Measurements from ENCODE around the gene ABHD16B. TPM values are rescaled to one million over a fixed set of nuclear protein-coding genes. Genes with fewer than 3 reads are reported as not detected.

The ABHD16B gene
- total RNA-seq (not detected), polyA plus RNA-seq (not detected)

DNA sequence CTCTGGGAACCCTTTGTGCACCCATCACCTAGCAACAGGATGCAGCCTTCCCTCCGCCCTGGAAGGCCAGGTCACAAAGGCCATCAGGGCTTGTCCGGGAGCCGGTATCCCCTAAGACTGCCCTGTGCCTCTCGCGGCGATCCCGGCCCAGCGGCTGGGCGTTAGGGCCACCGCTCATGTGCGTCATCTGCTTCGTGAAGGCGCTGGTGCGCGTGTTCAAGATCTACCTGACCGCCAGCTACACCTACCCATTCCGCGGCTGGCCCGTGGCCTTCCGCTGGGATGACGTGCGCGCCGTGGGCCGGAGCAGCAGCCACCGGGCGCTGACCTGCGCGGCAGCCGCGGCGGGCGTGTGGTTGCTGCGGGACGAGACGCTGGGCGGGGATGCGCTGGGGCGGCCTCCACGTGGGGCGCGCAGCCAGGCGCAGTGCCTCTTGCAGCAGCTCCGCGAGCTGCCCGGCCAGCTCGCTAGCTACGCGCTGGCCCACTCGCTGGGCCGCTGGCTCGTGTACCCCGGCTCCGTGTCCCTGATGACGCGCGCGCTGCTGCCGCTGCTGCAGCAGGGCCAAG lies at the start of gene ABHD16B:
TSS of gene ABHD16B (plus strand) at position 134 of the 570 bp plus-strand sequence. CDS start at position 177, 43 bp downstream.
- no peak for DNase-seq
- Mint-ChIP-seq H3K4me3 (no peak within 1 kb of the TSS), H3K36me3 (peaks cover 6 to 19% of the 10 kb centered on the region in 2 donors), H3K4me1 (peaks cover 19 to 60% (median 40%) of the 10 kb centered on the region in 4 donors), H3K9me3 (no peaks in the 10 kb centered on the region), H3K27ac (no peak within 1 kb of the TSS), H3K27me3 (no peaks in the 10 kb centered on the region)
- Histone ChIP-seq H3K36me3 (ENCODE audit: insufficient read depth, low read length) (no peaks in the 10 kb centered on the region), H3K9me3 (ENCODE audit: control insufficient read depth in 1 of 2, low read length in 2 of 2) (no peaks in the 10 kb centered on the region), H3K27ac (ENCODE audit: low read depth, low read length) (no peak within 1 kb of the TSS), H3K27me3 (ENCODE audit: insufficient read depth, low read length) (no peaks in the 10 kb centered on the region), H3K4me1 (ENCODE audit: insufficient read depth, low read length) (peaks cover 42% of the 10 kb centered on the region), H3K4me3 (ENCODE audit: low read length in 2 of 2) (no peak within 1 kb of the TSS)
- POLR2A ChIA-PET (ENCODE audit: partially characterized antibody) = no interaction called here
- CTCF ChIA-PET (ENCODE audit: partially characterized antibody) = no interaction called here
- intact Hi-C loops (cut with micrococcal nuclease) = loop anchor here (5.0 kb wide), 1 partner anchor 279 kb away; no protein-coding TSS in a partner anchor

DNA sequence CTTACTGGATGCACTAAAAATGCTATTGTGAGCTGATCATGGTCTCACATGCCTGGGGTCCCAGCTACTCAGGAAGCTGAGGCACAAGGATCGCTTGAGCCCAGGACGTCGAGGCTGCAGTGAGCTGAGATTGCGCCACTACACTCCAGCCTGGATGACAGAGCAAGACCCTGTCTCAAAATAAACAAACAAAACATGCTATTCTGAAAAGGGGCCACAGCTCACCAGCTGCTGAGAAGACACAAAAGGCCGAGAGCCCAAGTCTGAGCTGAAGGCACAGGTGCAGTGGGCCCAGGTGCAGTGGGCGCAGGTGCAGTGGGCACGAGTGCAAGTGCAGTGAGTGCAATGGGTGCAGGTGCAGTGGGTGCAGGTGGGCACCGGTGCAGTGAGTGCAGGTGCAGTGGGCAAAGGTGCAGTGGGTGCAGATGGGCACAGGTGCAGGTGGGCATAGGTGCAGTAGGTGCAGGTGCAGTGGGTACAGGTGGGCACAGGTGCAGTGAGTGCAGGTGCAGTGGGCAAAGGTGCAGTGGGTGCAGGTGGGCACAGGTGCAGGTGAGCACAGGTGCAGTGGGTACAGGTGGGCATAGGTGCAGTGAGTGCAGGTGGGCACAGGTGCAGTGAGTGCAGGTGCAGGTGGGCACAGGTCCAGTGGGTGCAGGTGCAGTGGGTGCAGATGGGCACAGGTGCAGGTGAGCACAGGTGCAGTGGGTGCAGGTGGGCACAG lies 46.2 kb upstream of the ABHD16B start:
- Mint-ChIP-seq H3K27me3 (peaks cover 0 to 2% of the 10 kb centered on the region in 2 donors), H3K9me3 (no peaks in the 10 kb centered on the region), H3K27ac (no peak overlapping the region), H3K36me3 (no peaks in the 10 kb centered on the region), H3K4me1 (peaks cover 0 to 7% (median 4%) of the 10 kb centered on the region in 4 donors), H3K4me3 (no peak overlapping the region)
- ChIA-PET POLR2A (ENCODE audit: partially characterized antibody) (no interaction called here), CTCF (ENCODE audit: partially characterized antibody) (no interaction called here)
- H3K4me3 ChIP-seq (ENCODE audit: low read length in 2 of 2) = no peak overlapping the region
- no peak for DNase-seq
- intact Hi-C loops (cut with micrococcal nuclease) = no loop called here
- no peaks in the 10 kb centered on the region for H3K4me1 ChIP-seq (ENCODE audit: insufficient read depth, low read length)
- H3K27ac ChIP-seq (ENCODE audit: low read depth, low read length) = no peak overlapping the region
- no peaks in the 10 kb centered on the region for H3K27me3 ChIP-seq (ENCODE audit: insufficient read depth, low read length)
- no peaks in the 10 kb centered on the region for H3K9me3 ChIP-seq (ENCODE audit: control insufficient read depth in 1 of 2, low read length in 2 of 2)
- no peaks in the 10 kb centered on the region for H3K36me3 ChIP-seq (ENCODE audit: insufficient read depth, low read length)

DNA sequence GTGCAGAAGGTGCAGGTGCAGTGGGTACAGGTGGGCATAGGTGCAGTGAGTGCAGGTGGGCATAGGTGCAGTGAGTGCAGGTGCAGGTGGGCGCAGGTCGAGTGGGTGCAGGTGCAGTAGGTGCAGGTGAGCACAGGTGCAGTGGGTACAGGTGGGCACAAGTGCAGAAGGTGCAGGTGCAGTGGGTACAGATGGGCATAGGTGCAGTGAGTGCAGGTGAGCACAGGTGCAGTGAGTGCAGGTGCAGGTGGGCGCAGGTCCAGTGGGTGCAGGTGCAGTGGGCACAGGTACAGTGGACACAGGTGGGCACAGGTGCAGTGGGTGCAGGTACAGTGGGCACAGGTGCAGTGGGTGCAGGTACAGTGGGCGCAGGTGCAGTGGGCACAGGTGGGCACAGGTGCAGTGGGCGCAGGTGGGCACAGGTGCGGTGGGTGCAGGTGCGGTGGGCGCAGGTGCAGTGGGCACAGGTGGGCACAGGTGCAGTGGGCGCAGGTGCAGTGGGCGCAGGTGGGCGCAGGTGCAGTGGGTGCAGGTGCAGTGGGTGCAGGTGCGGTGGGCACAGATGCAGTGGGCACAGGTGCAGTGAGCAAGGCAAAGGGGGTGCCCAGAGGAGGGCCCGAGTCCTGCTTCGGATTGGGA lies 45.6 kb upstream of the ABHD16B start:
- ChIA-PET POLR2A (ENCODE audit: partially characterized antibody) (no interaction called here), CTCF (ENCODE audit: partially characterized antibody) (no interaction called here)
- H3K4me3 ChIP-seq (ENCODE audit: low read length in 2 of 2) = no peak overlapping the region
- Mint-ChIP-seq H3K27ac (no peak overlapping the region), H3K9me3 (no peaks in the 10 kb centered on the region), H3K27me3 (peaks cover 0 to 2% of the 10 kb centered on the region in 2 donors), H3K4me3 (no peak overlapping the region), H3K4me1 (peaks cover 0 to 7% (median 4%) of the 10 kb centered on the region in 4 donors), H3K36me3 (no peaks in the 10 kb centered on the region)
- H3K36me3 ChIP-seq (ENCODE audit: insufficient read depth, low read length) = no peaks in the 10 kb centered on the region
- no peak for DNase-seq
- H3K4me1 ChIP-seq (ENCODE audit: insufficient read depth, low read length) = no peaks in the 10 kb centered on the region
- intact Hi-C loops (cut with micrococcal nuclease) = no loop called here
- no peaks in the 10 kb centered on the region for H3K27me3 ChIP-seq (ENCODE audit: insufficient read depth, low read length)
- no peaks in the 10 kb centered on the region for H3K9me3 ChIP-seq (ENCODE audit: control insufficient read depth in 1 of 2, low read length in 2 of 2)
- H3K27ac ChIP-seq (ENCODE audit: low read depth, low read length) = no peak overlapping the region

DNA sequence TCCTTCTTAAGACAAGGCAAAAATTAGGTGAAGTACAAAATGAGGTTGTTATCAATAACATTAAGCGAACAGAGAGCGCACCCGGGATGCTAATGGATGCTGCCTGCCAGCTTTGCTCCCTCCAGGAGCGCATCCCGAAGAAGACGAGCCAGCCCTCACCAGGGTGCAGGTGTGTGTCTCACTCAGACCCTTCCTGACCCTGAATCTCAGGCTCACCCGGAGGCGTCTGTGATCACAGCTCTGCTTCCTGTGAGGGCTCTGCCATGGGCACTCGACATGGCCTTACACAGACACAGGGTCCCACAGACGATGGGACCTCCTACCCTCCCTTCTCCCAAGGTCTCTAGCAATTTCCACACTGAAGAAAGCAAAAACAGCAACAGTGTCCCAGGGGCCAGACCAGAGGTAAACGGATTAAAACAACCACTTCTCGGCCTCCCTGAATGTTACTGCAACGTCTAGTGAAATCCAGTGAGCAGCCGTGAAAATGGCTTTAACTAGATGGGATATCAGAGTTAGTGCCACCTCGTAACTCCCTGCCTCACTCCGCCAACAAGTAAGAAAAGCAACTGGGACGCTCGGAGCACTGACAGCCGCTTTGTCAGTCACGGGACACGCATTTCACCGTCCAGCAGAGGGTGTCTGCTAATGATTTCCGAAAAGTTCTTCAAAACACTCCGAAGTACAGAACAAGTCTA lies 41.9 kb upstream of the ABHD16B start:
- Histone ChIP-seq H3K36me3 (ENCODE audit: insufficient read depth, low read length) (no peaks in the 10 kb centered on the region), H3K27ac (ENCODE audit: low read depth, low read length) (no peak overlapping the region), H3K4me1 (ENCODE audit: insufficient read depth, low read length) (no peaks in the 10 kb centered on the region), H3K27me3 (ENCODE audit: insufficient read depth, low read length) (peaks cover 5% of the 10 kb centered on the region), H3K9me3 (ENCODE audit: control insufficient read depth in 1 of 2, low read length in 2 of 2) (no peaks in the 10 kb centered on the region), H3K4me3 (ENCODE audit: low read length in 2 of 2) (no peak overlapping the region)
- no peak for DNase-seq
- POLR2A ChIA-PET (ENCODE audit: partially characterized antibody) = no interaction called here
- peak overlapping the region; percentile 1 to 74 (median 57) for H3K4me3 Mint-ChIP-seq
- H3K36me3 Mint-ChIP-seq = no peaks in the 10 kb centered on the region
- CTCF ChIA-PET (ENCODE audit: partially characterized antibody) = no interaction called here
- intact Hi-C loops (cut with micrococcal nuclease) = no loop called here
- H3K27me3 Mint-ChIP-seq = peaks cover 9 to 10% of the 10 kb centered on the region in 2 donors
- H3K4me1 Mint-ChIP-seq = peaks cover 0 to 7% (median 4%) of the 10 kb centered on the region in 4 donors
- H3K27ac Mint-ChIP-seq = peak overlapping the region in 3 of 7 donors; percentile 20 to 88 (median 68)
- no peaks in the 10 kb centered on the region for H3K9me3 Mint-ChIP-seq

DNA sequence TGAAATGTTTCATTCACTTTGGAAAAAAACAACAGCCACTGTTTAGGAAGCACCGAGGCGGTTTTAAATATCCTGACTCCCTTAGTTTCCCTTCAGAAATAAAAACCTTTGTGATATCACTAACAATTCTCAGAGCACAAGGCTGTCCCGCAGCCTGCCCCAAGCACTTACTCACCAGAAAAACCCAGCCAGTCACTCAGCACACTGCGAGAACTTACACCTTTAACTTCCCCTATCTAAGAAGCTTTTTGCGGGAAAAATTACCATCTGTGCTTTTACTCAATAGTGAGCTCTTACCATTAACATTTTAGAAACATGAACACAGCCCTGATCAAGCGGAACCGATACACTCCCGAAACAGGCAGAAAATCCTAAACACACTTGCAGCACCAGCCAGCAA lies 39.5 kb upstream of the ABHD16B start:
- H3K27me3 ChIP-seq (ENCODE audit: insufficient read depth, low read length) = peaks cover 15% of the 10 kb centered on the region
- Mint-ChIP-seq H3K4me1 (peaks cover 0 to 7% (median 4%) of the 10 kb centered on the region in 4 donors), H3K4me3 (no peak overlapping the region), H3K27me3 (peaks cover 19 to 24% of the 10 kb centered on the region in 2 donors), H3K36me3 (no peaks in the 10 kb centered on the region), H3K27ac (no peak overlapping the region), H3K9me3 (no peaks in the 10 kb centered on the region)
- DNase-seq = no peak
- no peaks in the 10 kb centered on the region for H3K4me1 ChIP-seq (ENCODE audit: insufficient read depth, low read length)
- ChIA-PET POLR2A (ENCODE audit: partially characterized antibody) (no interaction called here), CTCF (ENCODE audit: partially characterized antibody) (no interaction called here)
- intact Hi-C loops (cut with micrococcal nuclease) = no loop called here
- no peaks in the 10 kb centered on the region for H3K36me3 ChIP-seq (ENCODE audit: insufficient read depth, low read length)
- no peaks in the 10 kb centered on the region for H3K9me3 ChIP-seq (ENCODE audit: control insufficient read depth in 1 of 2, low read length in 2 of 2)
- no peak overlapping the region for H3K27ac ChIP-seq (ENCODE audit: low read depth, low read length)
- no peak overlapping the region for H3K4me3 ChIP-seq (ENCODE audit: low read length in 2 of 2)

DNA sequence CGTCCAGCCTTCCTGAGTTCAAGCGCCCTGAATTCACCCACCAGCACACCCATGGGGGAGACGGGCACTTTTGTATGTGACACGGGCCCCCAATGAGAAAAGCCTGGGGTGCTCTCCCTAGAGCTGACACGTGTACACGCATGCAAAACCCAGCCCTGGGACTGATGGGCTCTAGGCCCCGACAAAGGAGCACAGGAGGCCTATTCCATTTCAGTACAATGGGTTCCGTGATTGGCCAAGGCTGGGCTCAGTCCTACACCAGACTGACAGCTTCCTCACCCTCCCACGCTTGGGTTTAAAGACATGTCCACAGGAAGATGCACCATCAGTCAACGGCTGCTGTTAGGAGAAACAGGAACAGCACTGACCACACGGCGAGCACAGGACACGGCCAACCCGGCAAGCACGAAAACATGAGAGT lies 39.0 kb upstream of the ABHD16B start:
- ChIA-PET POLR2A (ENCODE audit: partially characterized antibody) (no interaction called here), CTCF (ENCODE audit: partially characterized antibody) (no interaction called here)
- H3K4me1 ChIP-seq (ENCODE audit: insufficient read depth, low read length) = no peaks in the 10 kb centered on the region
- H3K27me3 ChIP-seq (ENCODE audit: insufficient read depth, low read length) = peaks cover 18% of the 10 kb centered on the region
- peaks cover 0 to 7% (median 4%) of the 10 kb centered on the region in 4 donors for H3K4me1 Mint-ChIP-seq
- H3K36me3 ChIP-seq (ENCODE audit: insufficient read depth, low read length) = no peaks in the 10 kb centered on the region
- no peak overlapping the region for H3K4me3 Mint-ChIP-seq
- H3K4me3 ChIP-seq (ENCODE audit: low read length in 2 of 2) = no peak overlapping the region
- intact Hi-C loops (cut with micrococcal nuclease) = no loop called here
- peaks cover 21 to 27% of the 10 kb centered on the region in 2 donors for H3K27me3 Mint-ChIP-seq
- DNase-seq = no peak
- no peak overlapping the region for H3K27ac ChIP-seq (ENCODE audit: low read depth, low read length)
- no peaks in the 10 kb centered on the region for H3K9me3 ChIP-seq (ENCODE audit: control insufficient read depth in 1 of 2, low read length in 2 of 2)
- H3K36me3 Mint-ChIP-seq = no peaks in the 10 kb centered on the region
- no peak overlapping the region for H3K27ac Mint-ChIP-seq
- no peaks in the 10 kb centered on the region for H3K9me3 Mint-ChIP-seq

DNA sequence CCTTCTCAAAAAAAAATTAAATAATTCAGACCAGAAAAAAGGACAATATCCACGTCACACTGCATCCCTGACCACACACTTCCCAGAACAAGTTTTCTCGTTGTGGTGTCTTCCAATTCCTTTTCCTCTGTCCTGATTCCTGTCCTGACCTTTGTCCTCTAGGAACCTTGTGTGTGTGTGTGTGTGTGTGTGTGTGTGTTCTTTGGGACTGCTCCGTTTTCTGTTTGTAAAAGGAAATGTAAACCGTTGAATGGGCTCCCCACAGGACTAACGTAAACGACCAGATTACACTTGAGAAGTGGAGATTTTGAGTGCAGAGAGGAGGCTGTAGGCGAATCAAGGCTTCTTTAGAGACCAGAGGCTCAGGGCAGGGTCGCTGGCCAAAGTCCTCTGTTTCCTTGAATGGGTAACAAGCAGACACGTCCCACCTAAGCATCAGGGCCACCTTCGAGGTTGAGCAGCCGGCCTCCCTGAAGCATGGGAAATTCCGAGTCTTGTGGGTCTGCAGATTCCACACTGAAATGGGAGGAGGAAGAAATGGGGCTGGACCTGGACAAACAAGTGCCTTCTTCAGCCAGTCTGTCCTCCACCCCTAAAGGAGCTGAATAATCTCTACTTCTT lies 37.5 kb upstream of the ABHD16B start:
- H3K9me3 ChIP-seq (ENCODE audit: control insufficient read depth in 1 of 2, low read length in 2 of 2) = no peaks in the 10 kb centered on the region
- H3K36me3 ChIP-seq (ENCODE audit: insufficient read depth, low read length) = no peaks in the 10 kb centered on the region
- H3K4me1 ChIP-seq (ENCODE audit: insufficient read depth, low read length) = no peaks in the 10 kb centered on the region
- no peaks in the 10 kb centered on the region for H3K36me3 Mint-ChIP-seq
- ChIA-PET POLR2A (ENCODE audit: partially characterized antibody) (no interaction called here), CTCF (ENCODE audit: partially characterized antibody) (no interaction called here)
- no peak overlapping the region for H3K27ac ChIP-seq (ENCODE audit: low read depth, low read length)
- no peak overlapping the region for H3K4me3 Mint-ChIP-seq
- H3K9me3 Mint-ChIP-seq = no peaks in the 10 kb centered on the region
- no peak for DNase-seq
- H3K27me3 ChIP-seq (ENCODE audit: insufficient read depth, low read length) = peaks cover 22% of the 10 kb centered on the region
- H3K27ac Mint-ChIP-seq = no peak overlapping the region
- H3K4me3 ChIP-seq (ENCODE audit: low read length in 2 of 2) = no peak overlapping the region
- peaks cover 29 to 34% of the 10 kb centered on the region in 2 donors for H3K27me3 Mint-ChIP-seq
- intact Hi-C loops (cut with micrococcal nuclease) = no loop called here
- H3K4me1 Mint-ChIP-seq = peaks cover 0 to 7% (median 4%) of the 10 kb centered on the region in 4 donors
